Esophagus muscularis mucosa (tissue), 4 donors: ENCODE measurements around the gene STON2.

Source experiments
- EP300 ChIP-seq: sonication (generic); formaldehyde crosslinking; IDR thresholded peaks from one replicate; pipeline ENCODE4 v1.6.1; 2017; ENCODE audit warnings: antibody characterized with exemption
- POLR2A ChIP-seq: fragments of 450-650 bp; IDR thresholded peaks from one replicate; pipeline ENCODE4 v1.6.1; 2017; ENCODE audit warnings: antibody characterized with exemption, moderate library complexity, mild to moderate bottlenecking, low read depth
- POLR2AphosphoS5 ChIP-seq, 2 donors: sonication (generic); formaldehyde crosslinking; IDR thresholded peaks; one replicate each; pipeline ENCODE4 v1.6.1; 2017; ENCODE audit warnings: antibody characterized with exemption in 2 of 2
- TF ChIP-seq, protein P1 (sequence below), 3 experiments: fragments of 200-600 bp in 2 of 3; fragments of 450-650 bp in 1 of 3; sonication (generic) in 2 of 3; IDR thresholded peaks; one replicate each; pipeline ENCODE4 v1.5.1; 2017 to 2019; ENCODE audit warnings: antibody characterized with exemption in 3 of 3, mild to moderate bottlenecking in 2 of 3, moderate library complexity in 1 of 3

DNA sequence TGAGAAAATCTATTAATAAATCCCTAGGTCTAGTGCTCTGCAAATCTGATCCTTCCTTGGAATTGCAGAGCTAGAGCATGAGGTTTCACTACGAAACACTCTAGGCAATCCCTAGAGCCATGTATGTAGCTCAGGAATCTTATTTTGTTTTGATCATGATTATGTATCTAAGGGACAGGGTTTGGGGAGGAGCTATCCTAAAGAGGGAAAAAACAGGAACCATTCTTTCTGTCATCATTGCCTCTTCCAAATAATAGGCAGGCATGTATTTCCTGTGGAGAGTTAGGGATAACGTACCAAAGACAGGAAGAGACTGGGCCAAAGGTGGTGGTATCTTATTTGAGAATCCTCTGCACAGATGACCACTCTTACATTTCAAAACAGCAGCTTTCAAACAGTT, 90.6 kb downstream of the STON2 start:
- TF ChIP-seq, protein P1, sequence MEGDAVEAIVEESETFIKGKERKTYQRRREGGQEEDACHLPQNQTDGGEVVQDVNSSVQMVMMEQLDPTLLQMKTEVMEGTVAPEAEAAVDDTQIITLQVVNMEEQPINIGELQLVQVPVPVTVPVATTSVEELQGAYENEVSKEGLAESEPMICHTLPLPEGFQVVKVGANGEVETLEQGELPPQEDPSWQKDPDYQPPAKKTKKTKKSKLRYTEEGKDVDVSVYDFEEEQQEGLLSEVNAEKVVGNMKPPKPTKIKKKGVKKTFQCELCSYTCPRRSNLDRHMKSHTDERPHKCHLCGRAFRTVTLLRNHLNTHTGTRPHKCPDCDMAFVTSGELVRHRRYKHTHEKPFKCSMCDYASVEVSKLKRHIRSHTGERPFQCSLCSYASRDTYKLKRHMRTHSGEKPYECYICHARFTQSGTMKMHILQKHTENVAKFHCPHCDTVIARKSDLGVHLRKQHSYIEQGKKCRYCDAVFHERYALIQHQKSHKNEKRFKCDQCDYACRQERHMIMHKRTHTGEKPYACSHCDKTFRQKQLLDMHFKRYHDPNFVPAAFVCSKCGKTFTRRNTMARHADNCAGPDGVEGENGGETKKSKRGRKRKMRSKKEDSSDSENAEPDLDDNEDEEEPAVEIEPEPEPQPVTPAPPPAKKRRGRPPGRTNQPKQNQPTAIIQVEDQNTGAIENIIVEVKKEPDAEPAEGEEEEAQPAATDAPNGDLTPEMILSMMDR (IDR thresholded peaks at IDR 0.05) = no peak
- TF ChIP-seq POLR2AphosphoS5 (IDR thresholded peaks at IDR 0.05) (no peak), POLR2A (no peak), EP300 (no peak)
